Measurements from ENCODE around the gene NKD2.

Gene NKD2

GRCh38 chr5:979100-979817, 29.3 kb upstream of the NKD2 start:
- DNase-seq (ENCODE audit: low read depth) = no peak

GRCh38 chr5:980001-980588, 28.5 kb upstream of the NKD2 start:
- no peak for DNase-seq (ENCODE audit: low read depth)

- no peak for DNase-seq (ENCODE audit: low read depth)
Observed at GRCh38 chr5:980966-981365, 27.6 kb upstream of the NKD2 start.

- DNase-seq (ENCODE audit: low read depth) = no peak
Observed at GRCh38 chr5:981456-981855, 27.1 kb upstream of the NKD2 start.

GRCh38 chr5:982377-983237, 26.0 kb upstream of the NKD2 start:
- DNase-seq (ENCODE audit: low read depth) = no peak

- no peak for DNase-seq (ENCODE audit: low read depth)
Observed at GRCh38 chr5:983238-983524, 25.4 kb upstream of the NKD2 start.

- DNase-seq (ENCODE audit: low read depth) = no peak
Observed at GRCh38 chr5:983568-983967, 25.0 kb upstream of the NKD2 start.

GRCh38 chr5:984774-985173, 23.8 kb upstream of the NKD2 start:
- DNase-seq (ENCODE audit: low read depth) = no peak

GRCh38 chr5:987761-988160, 20.8 kb upstream of the NKD2 start:
- DNase-seq (ENCODE audit: low read depth) = no peak

- DNase-seq (ENCODE audit: low read depth) = no peak
Observed at GRCh38 chr5:988322-988721, 20.3 kb upstream of the NKD2 start.

GRCh38 chr5:989961-990530, 18.6 kb upstream of the NKD2 start:
- no peak for DNase-seq (ENCODE audit: low read depth)

GRCh38 chr5:991472-992267, 16.9 kb upstream of the NKD2 start:
- DNase-seq (ENCODE audit: low read depth) = no peak

GRCh38 chr5:994272-994607, 14.4 kb upstream of the NKD2 start:
- no peak for DNase-seq (ENCODE audit: low read depth)

- no peak for DNase-seq (ENCODE audit: low read depth)
Observed at GRCh38 chr5:994821-995220, 13.8 kb upstream of the NKD2 start.

GRCh38 chr5:995318-995717, 13.3 kb upstream of the NKD2 start:
- DNase-seq (ENCODE audit: low read depth) = no peak

- DNase-seq (ENCODE audit: low read depth) = no peak
Observed at GRCh38 chr5:997001-997474, 11.6 kb upstream of the NKD2 start.

GRCh38 chr5:997711-998110, 10.9 kb upstream of the NKD2 start:
- no peak for DNase-seq (ENCODE audit: low read depth)

GRCh38 chr5:998246-999031, 10.2 kb upstream of the NKD2 start:
- no peak for DNase-seq (ENCODE audit: low read depth)

GRCh38 chr5:999032-999501, 9.5 kb upstream of the NKD2 start:
- DNase-seq (ENCODE audit: low read depth) = no peak

- no peak for DNase-seq (ENCODE audit: low read depth)
Observed at GRCh38 chr5:999724-1000123, 8.9 kb upstream of the NKD2 start.

GRCh38 chr5:1000329-1000728, 8.3 kb upstream of the NKD2 start:
- DNase-seq (ENCODE audit: low read depth) = no peak
